Measurements from ENCODE around the gene HLCS. TPM values are rescaled to one million over a fixed set of nuclear protein-coding genes. Genes with fewer than 3 reads are reported as not detected.

The HLCS gene
- total and polyA plus RNA-seq, 2 donors: 8.6 to 22.9 TPM

DNA sequence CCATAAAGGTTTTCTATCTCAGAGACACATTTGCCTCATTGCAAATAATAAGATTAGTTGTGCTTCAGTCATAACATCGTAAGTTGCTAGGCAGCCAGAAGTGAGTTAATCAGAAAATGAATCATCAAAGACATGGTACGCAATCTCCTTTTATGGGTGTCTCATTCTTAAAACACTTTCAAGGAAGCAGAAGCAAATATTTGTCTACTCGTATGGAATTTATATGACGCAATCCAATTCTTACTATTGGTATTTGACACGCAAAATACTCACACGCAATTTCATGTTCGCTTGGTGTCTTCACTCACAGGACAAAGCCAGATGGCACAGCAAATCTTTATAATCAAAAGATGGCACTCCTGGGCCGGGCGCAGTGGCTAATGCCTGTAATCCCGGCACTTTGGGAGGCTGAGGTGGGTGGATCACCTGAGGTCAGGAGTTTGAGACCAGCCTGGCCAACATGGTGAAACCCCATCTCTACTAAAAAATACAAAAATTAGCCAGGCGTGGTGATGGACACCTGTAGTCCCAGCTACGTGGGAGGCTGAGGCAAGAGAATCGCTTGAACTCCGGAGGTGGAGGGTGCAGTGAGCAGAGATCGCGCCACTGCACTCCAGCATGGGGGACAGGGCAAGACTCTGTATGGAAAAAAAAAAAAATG is 56.4 kb downstream of the HLCS start:
- WGBS: 76% methylated on average over 16 of the region's 16 CpGs
- H3K27ac ChIP-seq (ENCODE audit: low read depth): no peak overlapping the region
- H3K4me1 ChIP-seq (ENCODE audit: insufficient read depth): peaks cover 2% of the 10 kb centered on the region
- no peaks in the 10 kb centered on the region for H3K36me3 ChIP-seq (ENCODE audit: insufficient read depth)
- DNase-seq (ENCODE audit: extremely low spot score): peak; percentile 49
- no peak overlapping the region for H3K4me3 ChIP-seq (ENCODE audit: low read depth, low read length)

DNA sequence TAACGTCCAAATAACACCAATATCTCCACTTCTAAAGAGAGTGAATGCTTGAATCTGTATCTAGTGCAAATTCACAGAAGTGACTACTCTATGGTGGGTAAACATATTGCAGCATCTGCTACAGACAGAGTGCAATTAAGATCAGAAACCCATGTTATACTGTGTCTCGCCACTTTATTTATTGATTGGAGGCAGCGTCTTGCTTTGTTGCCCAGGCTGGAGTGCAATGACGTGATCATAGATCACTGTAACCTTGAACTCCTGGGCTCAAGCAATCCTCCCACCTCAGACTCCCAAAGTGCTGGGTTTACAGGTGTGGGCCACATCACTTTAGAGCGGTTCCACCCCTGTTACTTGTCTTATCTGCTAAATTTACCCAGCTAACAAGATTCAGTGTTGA is 57.0 kb downstream of the HLCS start:
- Histone ChIP-seq H3K36me3 (ENCODE audit: insufficient read depth) (no peaks in the 10 kb centered on the region), H3K4me3 (ENCODE audit: low read depth, low read length) (no peak overlapping the region), H3K4me1 (ENCODE audit: insufficient read depth) (peaks cover 2% of the 10 kb centered on the region), H3K27ac (ENCODE audit: low read depth) (no peak overlapping the region)
- WGBS: 91% methylated on average over 5 of the region's 5 CpGs
- DNase-seq (ENCODE audit: extremely low spot score): no peak

DNA sequence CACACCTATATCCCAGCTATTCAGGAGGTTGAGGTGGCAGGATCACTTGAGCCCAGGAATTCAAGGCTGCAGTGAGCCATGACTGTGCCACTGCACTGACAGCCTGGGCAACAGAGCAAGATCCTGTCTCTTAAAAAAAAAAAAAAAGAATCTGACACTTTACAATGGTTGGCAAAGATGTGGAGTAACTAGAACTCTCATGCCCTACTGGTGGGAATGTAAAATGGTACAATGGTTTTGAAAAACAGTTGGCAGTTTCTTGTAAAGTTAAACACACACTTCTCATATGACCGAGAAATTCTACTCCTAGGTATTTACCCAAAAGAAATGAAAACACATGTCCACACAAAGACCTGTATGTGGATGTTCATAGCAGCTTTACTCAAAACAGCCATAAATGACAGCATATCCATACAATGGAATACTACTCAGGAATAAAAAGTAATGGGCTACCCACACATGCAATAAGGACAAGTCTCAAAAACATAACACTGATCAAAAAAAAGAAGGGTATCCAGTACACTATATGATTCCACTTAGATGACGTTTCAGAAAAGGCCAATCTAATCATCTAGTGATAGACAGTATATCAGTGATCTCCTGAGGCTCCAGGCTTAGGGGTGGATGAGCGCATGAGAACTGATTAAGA is 58.1 kb downstream of the HLCS start:
- H3K36me3 ChIP-seq (ENCODE audit: insufficient read depth): no peaks in the 10 kb centered on the region
- peaks cover 2% of the 10 kb centered on the region for H3K4me1 ChIP-seq (ENCODE audit: insufficient read depth)
- no peak overlapping the region for H3K4me3 ChIP-seq (ENCODE audit: low read depth, low read length)
- H3K27ac ChIP-seq (ENCODE audit: low read depth): no peak overlapping the region
- DNase-seq (ENCODE audit: extremely low spot score): no peak
- WGBS: 76% methylated on average over 3 of the region's 3 CpGs

DNA sequence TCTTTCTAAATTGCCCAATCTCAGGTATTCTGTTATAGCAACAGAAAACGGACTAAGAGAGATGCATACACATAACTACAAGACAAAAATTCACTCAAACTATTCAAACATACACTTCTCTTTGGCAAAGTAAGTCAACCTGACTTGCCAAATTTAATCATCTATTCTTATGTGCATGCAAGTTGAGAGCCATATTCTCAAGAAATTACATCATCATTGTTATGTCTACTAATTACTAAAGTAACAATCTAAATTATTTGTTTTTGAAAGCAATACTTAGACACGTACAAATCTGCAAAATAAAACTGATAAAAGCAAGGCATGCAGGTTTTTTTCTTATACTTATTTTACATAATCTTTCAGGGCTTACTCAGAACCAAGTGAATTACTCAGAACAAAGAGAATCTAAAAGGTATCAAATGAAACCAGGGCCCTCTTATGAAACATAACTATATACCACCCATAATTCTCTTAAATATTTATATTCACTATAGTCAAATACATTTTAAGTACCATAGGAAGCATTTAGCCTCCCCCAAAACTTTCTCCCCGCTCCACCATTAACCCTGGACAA is 62.3 kb downstream of the HLCS start:
- no peak overlapping the region for H3K4me3 ChIP-seq (ENCODE audit: low read depth, low read length)
- H3K27ac ChIP-seq (ENCODE audit: low read depth): no peak overlapping the region
- DNase-seq (ENCODE audit: extremely low spot score): no peak
- H3K4me1 ChIP-seq (ENCODE audit: insufficient read depth): no peaks in the 10 kb centered on the region
- no peaks in the 10 kb centered on the region for H3K36me3 ChIP-seq (ENCODE audit: insufficient read depth)
- 94% methylated on average over 3 of the region's 3 CpGs for whole genome bisulfite sequencing

GRCh38 chr21:36902793-36903192 is 63.7 kb downstream of the HLCS start:
- Histone ChIP-seq H3K27ac (ENCODE audit: low read depth) (no peak overlapping the region), H3K4me1 (ENCODE audit: insufficient read depth) (no peaks in the 10 kb centered on the region), H3K4me3 (ENCODE audit: low read depth, low read length) (no peak overlapping the region), H3K36me3 (ENCODE audit: insufficient read depth) (no peaks in the 10 kb centered on the region)
- DNase-seq (ENCODE audit: extremely low spot score): no peak
- 81% methylated on average over 5 of the region's 5 CpGs for WGBS

DNA sequence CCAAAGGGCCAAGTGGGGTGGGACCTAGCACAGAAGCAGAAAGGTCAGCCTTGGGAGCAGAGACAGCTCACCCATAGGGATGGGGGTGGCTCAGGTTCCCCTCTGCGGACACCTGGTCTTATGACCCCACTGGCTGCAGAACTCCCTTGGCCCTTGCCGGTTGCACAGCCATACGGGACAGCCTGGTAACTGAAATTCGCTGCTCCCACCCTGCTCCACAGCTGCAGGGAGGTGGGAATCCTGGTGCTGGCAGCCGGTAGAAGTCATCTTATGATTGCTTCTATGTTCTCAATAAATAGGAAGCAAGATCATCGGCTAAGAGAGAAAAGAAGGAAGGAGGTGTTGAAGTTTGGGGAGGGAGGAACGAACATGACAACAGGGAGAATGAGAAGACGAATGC is 64.1 kb downstream of the HLCS start:
- 88% methylated on average over 8 of the region's 8 CpGs for WGBS
- Histone ChIP-seq H3K4me1 (ENCODE audit: insufficient read depth) (no peaks in the 10 kb centered on the region), H3K4me3 (ENCODE audit: low read depth, low read length) (no peak overlapping the region), H3K27ac (ENCODE audit: low read depth) (no peak overlapping the region), H3K36me3 (ENCODE audit: insufficient read depth) (no peaks in the 10 kb centered on the region)
- no peak for DNase-seq (ENCODE audit: extremely low spot score)

- Histone ChIP-seq H3K4me3 (ENCODE audit: low read depth, low read length) (no peak overlapping the region), H3K4me1 (ENCODE audit: insufficient read depth) (no peaks in the 10 kb centered on the region), H3K27ac (ENCODE audit: low read depth) (no peak overlapping the region), H3K36me3 (ENCODE audit: insufficient read depth) (no peaks in the 10 kb centered on the region)
- 92% methylated on average over 6 of the region's 6 CpGs for WGBS
- DNase-seq (ENCODE audit: extremely low spot score): no peak
These were observed 64.9 kb downstream of the HLCS start for GRCh38 chr21:36901575-36901974.

DNA sequence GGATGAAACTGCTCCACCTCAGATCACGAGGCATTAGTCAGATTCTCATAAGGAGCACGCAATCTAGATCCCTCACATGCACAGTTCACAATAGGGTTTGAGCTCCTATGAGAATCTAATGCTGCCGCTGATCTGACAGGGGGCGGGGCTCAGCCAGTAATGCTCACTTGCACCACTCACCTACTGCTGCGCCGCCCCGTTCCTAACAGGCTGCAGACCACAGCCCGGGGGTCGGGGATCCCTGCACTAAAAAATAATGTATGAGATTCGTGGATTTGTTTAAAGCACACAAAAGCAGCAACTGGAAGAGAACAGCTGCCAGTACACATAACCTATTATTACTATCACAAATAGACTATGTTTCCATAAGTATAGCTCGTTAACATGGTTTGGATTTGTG is 72.9 kb downstream of the HLCS start:
- no peak overlapping the region for H3K27ac ChIP-seq (ENCODE audit: low read depth)
- H3K4me1 ChIP-seq (ENCODE audit: insufficient read depth): no peaks in the 10 kb centered on the region
- no peaks in the 10 kb centered on the region for H3K36me3 ChIP-seq (ENCODE audit: insufficient read depth)
- DNase-seq (ENCODE audit: extremely low spot score): no peak
- H3K4me3 ChIP-seq (ENCODE audit: low read depth, low read length): no peak overlapping the region
- WGBS: 98% methylated on average over 11 of the region's 11 CpGs

DNA sequence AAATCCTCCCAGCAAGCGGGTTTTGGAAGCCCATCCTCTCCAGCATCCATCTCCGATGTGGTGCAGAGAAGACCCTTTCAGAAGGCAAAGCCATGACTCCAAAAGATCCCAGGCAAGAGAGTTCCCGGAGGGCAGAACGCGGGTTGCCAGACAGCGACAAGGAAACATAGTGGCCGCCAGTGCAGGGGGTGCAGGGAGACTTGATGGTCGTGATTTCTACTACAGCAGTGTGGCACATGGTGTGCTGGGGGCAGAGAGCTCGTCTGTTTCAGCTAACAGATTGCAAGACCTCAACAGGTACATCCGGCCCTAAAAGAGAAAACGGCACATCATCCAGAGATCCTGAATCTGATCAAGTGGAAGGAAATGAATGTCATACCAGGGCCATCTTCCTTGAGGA is 74.3 kb downstream of the HLCS start:
- H3K4me3 ChIP-seq (ENCODE audit: low read depth, low read length): no peak overlapping the region
- H3K36me3 ChIP-seq (ENCODE audit: insufficient read depth): no peaks in the 10 kb centered on the region
- H3K27ac ChIP-seq (ENCODE audit: low read depth): no peak overlapping the region
- 94% methylated on average over 11 of the region's 11 CpGs for WGBS
- DNase-seq (ENCODE audit: extremely low spot score): no peak
- H3K4me1 ChIP-seq (ENCODE audit: insufficient read depth): no peaks in the 10 kb centered on the region

- 38% methylated on average over 2 of the region's 2 CpGs for WGBS
- no peak for DNase-seq (ENCODE audit: extremely low spot score)
- H3K36me3 ChIP-seq (ENCODE audit: insufficient read depth): no peaks in the 10 kb centered on the region
- H3K4me3 ChIP-seq (ENCODE audit: low read depth, low read length): no peak overlapping the region
- H3K4me1 ChIP-seq (ENCODE audit: insufficient read depth): no peaks in the 10 kb centered on the region
- H3K27ac ChIP-seq (ENCODE audit: low read depth): no peak overlapping the region
These were observed 74.8 kb downstream of the HLCS start for GRCh38 chr21:36891692-36892091.

GRCh38 chr21:36891121-36891520 is 75.3 kb downstream of the HLCS start:
- Histone ChIP-seq H3K27ac (ENCODE audit: low read depth) (no peak overlapping the region), H3K4me3 (ENCODE audit: low read depth, low read length) (no peak overlapping the region), H3K4me1 (ENCODE audit: insufficient read depth) (no peaks in the 10 kb centered on the region), H3K36me3 (ENCODE audit: insufficient read depth) (no peaks in the 10 kb centered on the region)
- WGBS: 96% methylated on average over 5 of the region's 5 CpGs
- DNase-seq (ENCODE audit: extremely low spot score): no peak

DNA sequence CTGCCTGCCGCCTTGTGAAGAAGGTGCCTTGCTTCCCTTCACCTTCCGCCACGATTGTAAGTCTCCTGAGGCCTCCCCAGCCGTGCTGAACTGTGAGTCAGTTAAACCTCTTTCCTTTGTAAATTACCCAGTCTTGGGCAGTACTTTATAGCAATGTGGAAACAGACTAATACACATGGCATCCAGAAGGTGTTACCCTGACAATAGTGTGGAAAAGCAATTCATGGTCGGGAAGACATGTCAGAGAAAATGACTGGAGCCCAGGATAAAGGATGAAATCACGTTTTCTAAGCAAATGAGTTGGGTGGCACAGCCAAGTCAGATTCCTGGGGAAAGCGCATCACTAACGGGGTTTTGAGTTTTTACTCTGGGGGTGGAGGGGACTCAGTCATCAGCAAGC is 76.4 kb downstream of the HLCS start:
- H3K27ac ChIP-seq (ENCODE audit: low read depth): no peak overlapping the region
- H3K36me3 ChIP-seq (ENCODE audit: insufficient read depth): no peaks in the 10 kb centered on the region
- no peak for DNase-seq (ENCODE audit: extremely low spot score)
- 94% methylated on average over 8 of the region's 8 CpGs for WGBS
- H3K4me3 ChIP-seq (ENCODE audit: low read depth, low read length): no peak overlapping the region
- H3K4me1 ChIP-seq (ENCODE audit: insufficient read depth): no peaks in the 10 kb centered on the region

- Histone ChIP-seq H3K27ac (ENCODE audit: low read depth) (no peak overlapping the region), H3K4me1 (ENCODE audit: insufficient read depth) (no peaks in the 10 kb centered on the region), H3K4me3 (ENCODE audit: low read depth, low read length) (no peak overlapping the region), H3K36me3 (ENCODE audit: insufficient read depth) (no peaks in the 10 kb centered on the region)
- DNase-seq (ENCODE audit: extremely low spot score): no peak
- WGBS: 85% methylated on average over 2 of the region's 2 CpGs
These were observed 77.1 kb downstream of the HLCS start for GRCh38 chr21:36889401-36889800.

DNA sequence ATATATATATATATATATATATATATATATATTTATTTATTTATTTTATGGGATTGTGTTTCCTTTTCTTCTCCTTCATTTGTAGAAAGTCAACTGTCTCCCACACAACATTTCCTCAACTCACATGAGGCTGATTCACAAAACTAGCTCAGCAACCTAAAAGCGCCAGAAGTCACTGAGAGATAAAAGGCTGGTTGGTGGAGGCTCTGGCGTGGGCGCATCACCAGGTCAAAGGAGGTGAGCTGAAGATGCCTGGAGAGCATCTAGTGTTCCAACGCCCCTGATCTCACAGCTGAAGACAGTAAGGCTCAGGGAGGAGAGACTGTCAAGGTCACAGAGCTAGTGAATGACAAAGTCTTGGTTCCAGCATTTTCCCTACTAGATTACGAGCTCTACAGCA is 78.0 kb downstream of the HLCS start:
- H3K27ac ChIP-seq (ENCODE audit: low read depth): no peak overlapping the region
- no peak overlapping the region for H3K4me3 ChIP-seq (ENCODE audit: low read depth, low read length)
- no peaks in the 10 kb centered on the region for H3K36me3 ChIP-seq (ENCODE audit: insufficient read depth)
- WGBS: 78% methylated on average over 5 of the region's 5 CpGs
- DNase-seq (ENCODE audit: extremely low spot score): no peak
- no peaks in the 10 kb centered on the region for H3K4me1 ChIP-seq (ENCODE audit: insufficient read depth)

Measured in urinary bladder (tissue), 4 donors.